ENCODE results near the gene FBXL15. TPM values are rescaled to one million over a fixed set of nuclear protein-coding genes. Genes with fewer than 3 reads are reported as not detected.

Gene FBXL15
- total and polyA plus RNA-seq, 9 of the 15 experiments (the other 6 are each of a cell fraction or from before 2014, with no cell fraction given) = 0.08 to 25.9 (median 3.5) TPM

- Histone ChIP-seq H4K20me1 (replicated peaks; ENCODE audit: control insufficient read depth, insufficient read depth, low read length) (no peaks in the 10 kb centered on the region), H3K4me3 (no peak overlapping the region), H3K9me1 (ENCODE audit: control insufficient read depth, insufficient read depth, low read length) (no peaks in the 10 kb centered on the region), H3K4me1 (replicated peaks in 1 of 2; ENCODE audit: control insufficient read depth in 2 of 2, insufficient read depth in 2 of 2, low read length in 2 of 2) (peaks cover 23 to 39% of the 10 kb centered on the region in 2 experiments), H3K27ac (ENCODE audit: extremely low read depth, low read depth, low read length) (peak overlapping the region; percentile 50; the same call in 1 of the 3 replicates), H3K9me3 (replicated peaks; ENCODE audit: control insufficient read depth, insufficient read depth, low read depth, low read length) (no peaks in the 10 kb centered on the region), H3K36me3 (ENCODE audit: control insufficient read depth, insufficient read depth, low read length) (no peaks in the 10 kb centered on the region), H3K4me2 (ENCODE audit: insufficient read depth, low read length) (peak overlapping the region; percentile 23; the same call in 1 of the 2 replicates), H3K27me3 (ENCODE audit: control insufficient read depth in 2 of 2, insufficient read depth in 2 of 2, low read length in 2 of 2) (no peaks in the 10 kb centered on the region), H3K9ac (ENCODE audit: insufficient read depth in 1 of 2, low read depth in 2 of 2, low read length in 2 of 2) (no peak overlapping the region; a peak in 1 of 4 replicates), H2AFZ (ENCODE audit: low read depth, low read length) (no peak overlapping the region), H3K79me2 (ENCODE audit: control insufficient read depth, insufficient read depth, low read length) (no peaks in the 10 kb centered on the region)
- BruUV-seq (replicated peaks) = no TSS peak
- in situ Hi-C loops (cut with MboI) = no loop called here
- intact Hi-C loops (cut with micrococcal nuclease) = loop anchor here (5.0 kb wide), 1 partner anchor 42 kb away; the partner anchor contains the start of gene FBXL15
- peak; percentile 42 for ATAC-seq
- peak in 1 of 4 experiments; percentile 64 for DNase-seq (ENCODE audit: extremely low read depth in 1 of 4, low spot score in 3 of 4)
- FAIRE-seq = no peak
- WGBS (ENCODE audit: insufficient coverage, low coverage, missing lambda C conversion rate) = 16% methylated on average over 9 of the region's 10 CpGs
- POLR2A ChIA-PET = interaction anchor here (1.8 to 4.2 kb wide), 2 partner anchors 11 to 12 kb away, joined by 7 to 24 read pairs; partner anchors contain the start of gene C10orf95
- CTCF ChIA-PET (ENCODE audit: low intra/inter-chr PET ratio) = no interaction called here
- peak; percentile 52 for TF ChIP-seq TBP (optimal IDR thresholded peaks at IDR 0.05; ENCODE audit: low read depth, low read length)
- TF ChIP-seq CREM (IDR thresholded peaks at IDR 0.05; ENCODE audit: low read depth) = 0 out of 2 replicates have a peak, but pooled peaks have one; percentile 13
- TF ChIP-seq SFPQ (IDR thresholded peaks at IDR 0.05; ENCODE audit: low read depth, low read length) = no peak
- TF ChIP-seq KLF16 (IDR thresholded peaks at IDR 0.05) = no peak
- peak; percentile 29; the same call in 1 of the 2 replicates for TF ChIP-seq TFAP4 (CRISPR knock-in tag; IDR thresholded peaks at IDR 0.05; ENCODE audit: borderline replicate concordance)
- TF ChIP-seq ZFP36 (IDR thresholded peaks at IDR 0.05; ENCODE audit: low read depth, low read length, partially characterized antibody) = peak; percentile 8
- peak in 2 of 3 experiments; percentile 31 to 46; a peak in 3 of 6 replicates for TF ChIP-seq CTCF (IDR thresholded peaks at IDR 0.05 in 2 of 3, conservative IDR thresholded peaks at IDR 0.05 in 1 of 3; ENCODE audit: insufficient read depth in 2 of 3, low read depth in 1 of 3, low read length in 3 of 3)
- TF ChIP-seq HMBOX1 (IDR thresholded peaks at IDR 0.05) = 0 out of 2 replicates have a peak, but pooled peaks have one; percentile 35
- TF ChIP-seq NFE2 (IDR thresholded peaks at IDR 0.05; ENCODE audit: low read depth) = 0 out of 2 replicates have a peak, but pooled peaks have one; percentile 25
Observed at GRCh38 chr10:102463983-102464382, 43.3 kb downstream of the FBXL15 start.
